ENCODE measurements around the gene TRIM51.

DNA sequence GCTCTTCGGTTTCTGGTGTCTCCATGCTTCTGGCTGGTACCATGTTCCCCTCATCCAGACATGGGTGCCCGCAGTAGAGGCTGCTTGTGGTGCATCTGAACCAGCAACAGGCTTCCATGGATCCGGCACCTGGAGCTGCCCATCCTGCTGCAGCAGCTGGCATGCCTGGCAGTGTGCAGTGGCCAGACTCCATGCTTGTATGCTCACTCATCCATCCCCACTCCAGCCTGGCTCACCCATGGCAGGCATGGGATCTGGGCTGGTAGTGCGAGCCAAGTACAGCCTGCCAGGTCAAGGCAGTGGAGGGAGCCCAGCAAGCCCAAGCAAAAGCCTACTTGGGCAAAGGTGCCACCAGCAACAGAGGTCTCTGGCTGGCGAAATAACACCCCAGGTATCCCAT, 37.4 kb downstream of the TRIM51 start:
- TF ChIP-seq TAF1 (IDR thresholded peaks at IDR 0.05; ENCODE audit: low read depth, low read length) (no peak), POLR2A (IDR thresholded peaks at IDR 0.05; ENCODE audit: low read depth, low read length) (no peak), SPI1 (IDR thresholded peaks at IDR 0.05; ENCODE audit: low read depth, low read length) (no peak), PAX5 (IDR thresholded peaks at IDR 0.05; ENCODE audit: insufficient read depth, low read length, severe bottlenecking) (no peak), POLR2AphosphoS5 (IDR thresholded peaks at IDR 0.05; ENCODE audit: low read depth, low read length) (no peak)
